ENCODE data around the gene RIOK1.

RIOK1 gene

GRCh38 chr6:7406743-7407142 is 17.1 kb downstream of the RIOK1 start:
- DNase-seq (ENCODE audit: extremely low read depth in 1 of 2, low read depth in 1 of 2), result no peak

- DNase-seq (ENCODE audit: extremely low read depth in 1 of 2, low read depth in 1 of 2), result no peak
Measured at GRCh38 chr6:7409740-7410139, 20.1 kb downstream of the RIOK1 start.

GRCh38 chr6:7410851-7411250 is 21.2 kb downstream of the RIOK1 start:
- no peak for DNase-seq (ENCODE audit: extremely low read depth in 1 of 2, low read depth in 1 of 2)

GRCh38 chr6:7411328-7411727 is 21.7 kb downstream of the RIOK1 start:
- DNase-seq (ENCODE audit: extremely low read depth in 1 of 2, low read depth in 1 of 2), result no peak

GRCh38 chr6:7413151-7413823 is 23.7 kb downstream of the RIOK1 start:
- DNase-seq (ENCODE audit: extremely low read depth in 1 of 2, low read depth in 1 of 2), result no peak

- no peak for DNase-seq (ENCODE audit: extremely low read depth in 1 of 2, low read depth in 1 of 2)
Measured at GRCh38 chr6:7414811-7415210, 25.2 kb downstream of the RIOK1 start.

- DNase-seq (ENCODE audit: extremely low read depth in 1 of 2, low read depth in 1 of 2), result no peak
Measured at GRCh38 chr6:7417684-7418083, 28.1 kb downstream of the RIOK1 start.

GRCh38 chr6:7418238-7418905 is 28.8 kb downstream of the RIOK1 start:
- no peak for DNase-seq (ENCODE audit: extremely low read depth in 1 of 2, low read depth in 1 of 2)

- DNase-seq (ENCODE audit: extremely low read depth in 1 of 2, low read depth in 1 of 2), result no peak
Measured at GRCh38 chr6:7419065-7419464, 29.5 kb downstream of the RIOK1 start.

- no peak for DNase-seq (ENCODE audit: extremely low read depth in 1 of 2, low read depth in 1 of 2)
Measured at GRCh38 chr6:7421066-7421465, 31.5 kb downstream of the RIOK1 start.

GRCh38 chr6:7424058-7424457 is 34.5 kb downstream of the RIOK1 start:
- no peak for DNase-seq (ENCODE audit: extremely low read depth in 1 of 2, low read depth in 1 of 2)

- no peak for DNase-seq (ENCODE audit: extremely low read depth in 1 of 2, low read depth in 1 of 2)
Measured at GRCh38 chr6:7424967-7425807, 35.6 kb downstream of the RIOK1 start.

GRCh38 chr6:7425808-7426190 is 36.2 kb downstream of the RIOK1 start:
- DNase-seq (ENCODE audit: extremely low read depth in 1 of 2, low read depth in 1 of 2), result no peak

- no peak for DNase-seq (ENCODE audit: extremely low read depth in 1 of 2, low read depth in 1 of 2)
Measured at GRCh38 chr6:7426447-7427169, 37.0 kb downstream of the RIOK1 start.

GRCh38 chr6:7431313-7431673 is 41.7 kb downstream of the RIOK1 start:
- no peak for DNase-seq (ENCODE audit: extremely low read depth in 1 of 2, low read depth in 1 of 2)

- no peak for DNase-seq (ENCODE audit: extremely low read depth in 1 of 2, low read depth in 1 of 2)
Measured at GRCh38 chr6:7431674-7432390, 42.2 kb downstream of the RIOK1 start.

- DNase-seq (ENCODE audit: extremely low read depth in 1 of 2, low read depth in 1 of 2), result no peak
Measured at GRCh38 chr6:7432391-7433120, 42.9 kb downstream of the RIOK1 start.

GRCh38 chr6:7433121-7433617 is 43.6 kb downstream of the RIOK1 start:
- DNase-seq (ENCODE audit: extremely low read depth in 1 of 2, low read depth in 1 of 2), result no peak

- no peak for DNase-seq (ENCODE audit: extremely low read depth in 1 of 2, low read depth in 1 of 2)
Measured at GRCh38 chr6:7434672-7435071, 45.1 kb downstream of the RIOK1 start.

GRCh38 chr6:7438011-7438410 is 48.4 kb downstream of the RIOK1 start:
- DNase-seq (ENCODE audit: extremely low read depth in 1 of 2, low read depth in 1 of 2), result no peak
